ENCODE measurements around the gene CHSY1.

The CHSY1 gene

DNA sequence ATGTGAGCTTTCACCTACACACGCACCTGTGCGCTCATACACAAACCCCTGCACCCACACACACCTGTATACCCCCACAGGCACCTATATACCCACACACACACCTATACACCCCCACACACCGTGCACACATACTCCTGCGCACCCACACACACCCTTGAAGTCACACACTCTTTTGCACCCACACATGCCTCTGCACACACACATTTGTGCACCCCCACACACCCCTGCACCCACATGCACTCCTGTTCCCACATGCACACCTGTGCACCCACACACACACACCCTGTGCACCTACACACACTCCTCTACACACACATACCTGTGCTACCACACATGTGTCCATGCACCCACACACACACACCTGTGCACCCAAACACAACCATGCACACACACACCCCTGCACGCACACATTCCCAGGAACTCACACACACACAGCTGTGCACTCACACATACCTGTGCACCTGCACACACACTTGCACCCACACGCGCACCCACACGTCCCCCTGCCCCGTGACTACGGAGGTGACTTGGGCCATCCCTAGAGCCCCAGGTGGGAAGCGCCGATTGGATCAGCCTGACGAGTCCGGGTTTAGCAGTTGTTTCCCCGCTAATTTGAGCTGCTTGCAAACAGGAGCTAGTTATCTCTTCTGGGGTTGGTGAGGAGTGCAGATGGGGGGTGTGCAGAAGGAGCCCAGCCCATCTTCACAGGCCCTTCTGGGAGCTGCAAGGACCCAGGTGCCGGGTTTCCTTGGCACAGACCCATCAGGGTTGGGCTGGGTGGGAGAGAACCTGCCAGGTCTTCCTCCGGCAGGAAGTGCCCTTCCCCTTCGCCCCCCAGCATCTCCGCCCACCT is 97.8 kb downstream of the CHSY1 start:
- no peak for TF ChIP-seq POLR2AphosphoS5 (IDR thresholded peaks at IDR 0.05; ENCODE audit: low read depth, low read length)
- TF ChIP-seq, protein P1, sequence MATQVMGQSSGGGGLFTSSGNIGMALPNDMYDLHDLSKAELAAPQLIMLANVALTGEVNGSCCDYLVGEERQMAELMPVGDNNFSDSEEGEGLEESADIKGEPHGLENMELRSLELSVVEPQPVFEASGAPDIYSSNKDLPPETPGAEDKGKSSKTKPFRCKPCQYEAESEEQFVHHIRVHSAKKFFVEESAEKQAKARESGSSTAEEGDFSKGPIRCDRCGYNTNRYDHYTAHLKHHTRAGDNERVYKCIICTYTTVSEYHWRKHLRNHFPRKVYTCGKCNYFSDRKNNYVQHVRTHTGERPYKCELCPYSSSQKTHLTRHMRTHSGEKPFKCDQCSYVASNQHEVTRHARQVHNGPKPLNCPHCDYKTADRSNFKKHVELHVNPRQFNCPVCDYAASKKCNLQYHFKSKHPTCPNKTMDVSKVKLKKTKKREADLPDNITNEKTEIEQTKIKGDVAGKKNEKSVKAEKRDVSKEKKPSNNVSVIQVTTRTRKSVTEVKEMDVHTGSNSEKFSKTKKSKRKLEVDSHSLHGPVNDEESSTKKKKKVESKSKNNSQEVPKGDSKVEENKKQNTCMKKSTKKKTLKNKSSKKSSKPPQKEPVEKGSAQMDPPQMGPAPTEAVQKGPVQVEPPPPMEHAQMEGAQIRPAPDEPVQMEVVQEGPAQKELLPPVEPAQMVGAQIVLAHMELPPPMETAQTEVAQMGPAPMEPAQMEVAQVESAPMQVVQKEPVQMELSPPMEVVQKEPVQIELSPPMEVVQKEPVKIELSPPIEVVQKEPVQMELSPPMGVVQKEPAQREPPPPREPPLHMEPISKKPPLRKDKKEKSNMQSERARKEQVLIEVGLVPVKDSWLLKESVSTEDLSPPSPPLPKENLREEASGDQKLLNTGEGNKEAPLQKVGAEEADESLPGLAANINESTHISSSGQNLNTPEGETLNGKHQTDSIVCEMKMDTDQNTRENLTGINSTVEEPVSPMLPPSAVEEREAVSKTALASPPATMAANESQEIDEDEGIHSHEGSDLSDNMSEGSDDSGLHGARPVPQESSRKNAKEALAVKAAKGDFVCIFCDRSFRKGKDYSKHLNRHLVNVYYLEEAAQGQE (IDR thresholded peaks at IDR 0.05; ENCODE audit: insufficient read depth in 1 of 2, low read depth in 2 of 2, low read length in 2 of 2) = no peak
- no peak for TF ChIP-seq FOXP2 (optimal IDR thresholded peaks at IDR 0.05; ENCODE audit: borderline replicate concordance, extremely low read depth, extremely low read length, insufficient read depth)
- TF ChIP-seq TAF1 (IDR thresholded peaks at IDR 0.05; ENCODE audit: borderline replicate concordance, insufficient read depth, low read length) = no peak
- no peak for TF ChIP-seq SIN3A (IDR thresholded peaks at IDR 0.05; ENCODE audit: borderline replicate concordance, insufficient read depth, low read length)

DNA sequence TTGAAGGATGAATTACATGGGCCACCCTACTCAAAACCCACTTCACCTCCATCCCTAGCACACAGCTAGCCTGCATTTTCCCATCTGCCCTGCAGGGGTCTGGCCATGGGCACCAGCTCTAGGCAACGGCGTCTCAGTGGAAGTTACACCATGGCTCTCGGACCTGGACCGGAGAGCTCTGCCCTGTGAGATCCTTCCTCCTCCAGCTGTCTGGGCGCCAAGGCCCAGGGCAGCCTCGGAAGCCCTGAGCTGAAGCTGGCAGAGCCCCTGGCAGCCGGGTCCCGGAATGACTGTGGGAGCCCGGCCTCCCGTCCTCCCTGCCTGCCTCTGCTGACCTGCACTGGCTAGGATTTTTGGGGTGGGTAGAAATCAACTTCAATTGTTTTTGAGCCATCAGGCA is 98.9 kb downstream of the CHSY1 start:
- TF ChIP-seq TAF1 (IDR thresholded peaks at IDR 0.05; ENCODE audit: borderline replicate concordance, insufficient read depth, low read length) (no peak), FOXP2 (optimal IDR thresholded peaks at IDR 0.05; ENCODE audit: borderline replicate concordance, extremely low read depth, extremely low read length, insufficient read depth) (no peak), SIN3A (IDR thresholded peaks at IDR 0.05; ENCODE audit: borderline replicate concordance, insufficient read depth, low read length) (no peak), POLR2AphosphoS5 (IDR thresholded peaks at IDR 0.05; ENCODE audit: low read depth, low read length) (no peak)
- TF ChIP-seq, protein P1 (IDR thresholded peaks at IDR 0.05; ENCODE audit: insufficient read depth in 1 of 2, low read depth in 2 of 2, low read length in 2 of 2) = no peak

GRCh38 chr15:101151288-101151687 is 100.6 kb downstream of the CHSY1 start:
- TF ChIP-seq, protein P1 (IDR thresholded peaks at IDR 0.05; ENCODE audit: insufficient read depth in 1 of 2, low read depth in 2 of 2, low read length in 2 of 2) = no peak
- TF ChIP-seq SIN3A (IDR thresholded peaks at IDR 0.05; ENCODE audit: borderline replicate concordance, insufficient read depth, low read length) (no peak), TAF1 (IDR thresholded peaks at IDR 0.05; ENCODE audit: borderline replicate concordance, insufficient read depth, low read length) (no peak), POLR2AphosphoS5 (IDR thresholded peaks at IDR 0.05; ENCODE audit: low read depth, low read length) (no peak), FOXP2 (optimal IDR thresholded peaks at IDR 0.05; ENCODE audit: borderline replicate concordance, extremely low read depth, extremely low read length, insufficient read depth) (no peak)

DNA sequence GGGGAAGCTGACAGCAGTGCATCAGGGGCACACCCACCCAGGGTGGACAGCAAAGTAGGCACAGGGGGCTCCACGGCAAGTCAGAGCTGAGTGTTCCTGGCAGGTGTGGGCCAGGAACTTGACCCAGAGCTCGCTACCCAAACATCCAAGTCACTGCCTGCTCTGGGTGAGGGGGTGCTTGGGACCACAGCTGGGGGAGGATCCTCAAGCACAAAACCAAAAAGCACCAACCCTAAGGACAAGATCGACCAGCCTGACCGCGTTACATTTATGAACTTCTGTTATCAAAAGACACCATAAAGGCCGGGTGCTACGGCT is 101.2 kb downstream of the CHSY1 start:
- no peak for TF ChIP-seq FOXP2 (optimal IDR thresholded peaks at IDR 0.05; ENCODE audit: borderline replicate concordance, extremely low read depth, extremely low read length, insufficient read depth)
- TF ChIP-seq, protein P1 (IDR thresholded peaks at IDR 0.05; ENCODE audit: insufficient read depth in 1 of 2, low read depth in 2 of 2, low read length in 2 of 2) = no peak
- TF ChIP-seq POLR2AphosphoS5 (IDR thresholded peaks at IDR 0.05; ENCODE audit: low read depth, low read length) = no peak
- TF ChIP-seq SIN3A (IDR thresholded peaks at IDR 0.05; ENCODE audit: borderline replicate concordance, insufficient read depth, low read length) = no peak
- TF ChIP-seq TAF1 (IDR thresholded peaks at IDR 0.05; ENCODE audit: borderline replicate concordance, insufficient read depth, low read length) = no peak

Measured in PFSK-1 (cell line).